Omental fat pad (tissue), 4 donors: ENCODE results near the gene P2RX1. TPM values are rescaled to one million over a fixed set of nuclear protein-coding genes. Genes with fewer than 3 reads are reported as not detected.
A peak's percentile ranks its signal among the peaks of the same experiment; 100 is the strongest.

Experiments used
- ATAC-seq: fragments of 150-250 bp; one replicate; pipeline ENCODE4 v1.9.1; 2016; ENCODE audit warnings: mild to moderate bottlenecking, moderate library complexity; ENCODE audit not compliant: low FRiP score
- DNase-seq: peaks from one replicate; pipeline ENCODE4 v3.0.0-alpha.2; 2019; ENCODE audit warnings: low spot score
- total RNA-seq, 4 donors: library from RNA; depleted of rRNA; stranded (reverse); fragments of >200 nt; gene quantifications; one replicate each; pipeline ENCODE4 v1.1.0, GENCODE V29; 2016
- TF ChIP-seq, protein P1 (sequence below), 3 donors: fragments of 450-650 bp; IDR thresholded peaks; one replicate each; pipeline ENCODE4 v1.5.1; 2016 to 2017; ENCODE audit warnings: antibody characterized with exemption in 3 of 3, mild to moderate bottlenecking in 3 of 3, moderate library complexity in 2 of 3

P2RX1 gene
- total RNA-seq, 4 donors from 2014 or later: 1.1 to 4.7 (median 2.7) TPM

DNA sequence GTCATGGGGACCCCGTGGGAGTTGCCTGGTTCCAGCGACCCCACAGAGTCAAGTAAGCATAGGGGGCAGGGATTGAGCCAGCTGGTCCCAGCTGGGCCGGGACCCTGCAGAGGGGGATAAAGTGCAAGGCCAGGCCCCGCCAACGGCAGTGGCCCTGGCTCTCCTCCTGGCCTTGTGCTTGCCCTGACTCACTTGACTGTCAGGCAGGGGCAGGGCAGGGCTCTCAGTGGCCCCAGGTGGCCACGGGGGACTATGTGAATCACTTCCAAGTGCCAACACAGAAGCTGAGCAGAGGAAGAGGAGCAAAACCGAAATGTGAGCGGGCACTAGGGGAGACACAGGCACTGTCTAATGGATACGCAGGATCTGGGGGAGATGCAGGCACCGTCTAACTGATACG, 48.7 kb downstream of the P2RX1 start:
- DNase-seq (no peak), ATAC-seq (no peak)
- TF ChIP-seq, protein P1, sequence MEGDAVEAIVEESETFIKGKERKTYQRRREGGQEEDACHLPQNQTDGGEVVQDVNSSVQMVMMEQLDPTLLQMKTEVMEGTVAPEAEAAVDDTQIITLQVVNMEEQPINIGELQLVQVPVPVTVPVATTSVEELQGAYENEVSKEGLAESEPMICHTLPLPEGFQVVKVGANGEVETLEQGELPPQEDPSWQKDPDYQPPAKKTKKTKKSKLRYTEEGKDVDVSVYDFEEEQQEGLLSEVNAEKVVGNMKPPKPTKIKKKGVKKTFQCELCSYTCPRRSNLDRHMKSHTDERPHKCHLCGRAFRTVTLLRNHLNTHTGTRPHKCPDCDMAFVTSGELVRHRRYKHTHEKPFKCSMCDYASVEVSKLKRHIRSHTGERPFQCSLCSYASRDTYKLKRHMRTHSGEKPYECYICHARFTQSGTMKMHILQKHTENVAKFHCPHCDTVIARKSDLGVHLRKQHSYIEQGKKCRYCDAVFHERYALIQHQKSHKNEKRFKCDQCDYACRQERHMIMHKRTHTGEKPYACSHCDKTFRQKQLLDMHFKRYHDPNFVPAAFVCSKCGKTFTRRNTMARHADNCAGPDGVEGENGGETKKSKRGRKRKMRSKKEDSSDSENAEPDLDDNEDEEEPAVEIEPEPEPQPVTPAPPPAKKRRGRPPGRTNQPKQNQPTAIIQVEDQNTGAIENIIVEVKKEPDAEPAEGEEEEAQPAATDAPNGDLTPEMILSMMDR (IDR thresholded peaks at IDR 0.05): no peak

DNA sequence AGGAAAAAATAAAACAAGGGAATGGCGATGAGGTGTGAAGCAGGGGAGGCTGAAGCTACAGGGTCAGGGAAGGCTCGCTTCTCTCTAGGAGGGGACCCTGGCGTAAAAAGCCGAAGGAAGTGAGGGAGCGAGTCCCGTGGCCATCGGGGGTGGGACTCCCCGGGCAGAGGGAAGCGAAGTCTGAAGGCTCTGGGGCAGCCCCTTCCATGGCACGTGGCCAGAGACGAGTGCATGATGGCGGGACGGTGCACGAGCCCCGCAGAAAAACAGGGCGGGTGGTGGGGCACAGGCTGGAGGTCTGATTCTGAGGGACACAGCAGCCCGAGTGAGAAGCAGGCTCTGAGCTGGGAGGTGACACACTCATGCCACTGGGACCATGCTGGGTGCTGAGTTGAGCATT, 49.2 kb downstream of the P2RX1 start:
- TF ChIP-seq, protein P1 (IDR thresholded peaks at IDR 0.05): no peak
- no peak for DNase-seq
- ATAC-seq: peak; percentile 16

DNA sequence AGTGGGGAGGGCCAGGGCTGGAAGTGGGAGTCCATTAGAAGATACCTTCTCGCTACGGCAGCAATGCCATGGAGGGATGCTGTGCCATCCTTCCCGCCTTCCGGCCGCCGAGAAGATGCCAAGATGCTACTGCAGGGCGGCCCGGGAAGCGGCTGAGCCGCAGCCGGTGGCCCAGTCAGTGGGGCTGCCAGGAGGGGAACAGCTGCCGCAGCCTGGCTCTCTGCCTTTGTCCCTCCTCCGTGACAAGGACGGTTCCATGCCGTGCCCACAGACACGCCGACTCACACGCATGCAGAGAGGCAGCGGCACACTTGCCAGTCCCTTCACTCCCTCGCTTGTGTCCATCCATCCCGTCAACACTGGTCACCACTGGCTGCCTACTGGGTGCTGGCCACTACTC, 50.0 kb downstream of the P2RX1 start:
- TF ChIP-seq, protein P1 (IDR thresholded peaks at IDR 0.05): no peak
- ATAC-seq (no peak), DNase-seq (no peak)

DNA sequence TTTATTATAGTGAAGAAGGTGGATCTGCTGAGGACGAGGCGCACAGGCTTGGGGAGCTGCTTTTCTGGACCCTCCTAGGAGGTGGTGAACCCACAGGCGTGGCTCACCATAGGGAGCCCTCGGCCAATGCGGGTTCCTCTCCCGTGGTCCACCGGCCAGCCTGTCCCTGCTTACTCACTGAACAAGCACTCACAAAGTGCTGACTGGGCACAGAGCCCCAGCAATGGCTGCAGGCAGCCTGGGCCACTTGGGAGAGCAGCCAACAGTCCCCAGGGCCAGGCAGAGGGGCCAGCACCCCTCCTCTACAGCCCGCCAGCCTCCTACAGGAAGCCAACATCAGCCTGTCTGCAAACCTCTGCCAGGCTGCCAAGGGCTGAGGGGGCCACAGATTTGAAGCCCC, 51.1 kb downstream of the P2RX1 start:
- TF ChIP-seq, protein P1 (IDR thresholded peaks at IDR 0.05): no peak
- DNase-seq (no peak), ATAC-seq (no peak)

DNA sequence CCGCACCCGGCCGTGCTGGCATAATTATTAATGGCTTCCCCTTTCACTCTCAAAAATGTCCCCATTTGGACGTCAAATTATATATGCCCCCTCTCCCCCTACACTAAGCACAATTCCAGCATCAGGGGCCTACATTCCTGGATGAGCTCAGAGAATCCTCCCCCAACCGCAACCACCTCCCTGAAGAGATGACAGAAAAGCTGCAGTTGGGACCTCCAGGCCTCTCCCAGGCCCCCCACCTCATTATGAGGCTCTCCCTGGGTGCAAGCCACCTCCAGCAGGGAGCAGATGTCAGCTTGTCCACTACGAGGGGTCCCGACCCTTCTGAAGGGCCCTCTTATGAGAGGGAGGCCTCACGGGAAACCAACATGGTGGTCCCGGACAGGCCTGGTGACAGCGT, 51.7 kb downstream of the P2RX1 start:
- TF ChIP-seq, protein P1 (IDR thresholded peaks at IDR 0.05): no peak
- DNase-seq: no peak

DNA sequence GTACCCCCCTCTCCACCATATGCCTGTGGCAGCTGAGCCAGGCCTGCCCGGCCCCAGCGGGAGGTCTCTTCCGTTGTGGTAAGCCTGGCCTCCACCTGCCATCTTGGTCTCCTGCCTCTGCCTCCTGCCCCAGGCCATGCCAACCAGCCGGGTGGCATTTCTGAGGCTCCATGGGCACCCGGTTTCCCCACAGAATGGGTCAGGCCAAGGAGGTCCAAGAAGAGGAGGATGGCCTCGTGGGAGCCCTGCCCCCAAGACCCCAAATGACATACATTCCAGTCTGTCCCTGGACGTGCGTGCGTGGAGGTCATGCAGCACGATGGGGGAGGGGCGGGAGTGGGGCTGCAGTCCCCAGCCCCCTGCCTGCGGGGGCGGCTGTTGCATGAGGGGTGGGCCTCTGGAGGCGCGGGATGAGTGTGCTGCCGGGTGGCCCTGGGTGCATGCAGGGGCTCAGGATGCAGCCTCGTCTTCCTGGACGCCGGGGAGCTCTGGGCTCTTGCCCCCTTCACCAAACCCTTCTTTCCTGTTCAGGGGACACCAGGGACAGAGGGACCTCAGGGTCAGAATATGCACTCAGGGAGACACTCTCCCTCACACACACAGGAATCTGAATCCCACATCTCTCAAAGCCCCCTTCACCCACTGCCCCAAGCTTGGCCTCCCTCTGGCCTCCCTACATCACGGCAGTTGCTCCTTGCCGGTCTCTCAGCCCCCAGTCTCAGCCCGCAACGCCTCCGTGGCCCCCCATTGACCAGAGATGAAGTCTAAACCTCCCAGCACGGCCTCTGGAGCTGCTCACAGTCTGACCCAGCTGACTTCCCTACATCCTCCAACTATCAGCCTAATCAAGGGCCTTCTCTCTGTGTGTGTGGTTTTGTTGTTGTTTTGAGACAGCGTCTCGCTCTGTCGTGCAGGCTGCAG, 54.2 kb downstream of the P2RX1 start:
- no peak for DNase-seq
- ATAC-seq: no peak
- TF ChIP-seq, protein P1 (IDR thresholded peaks at IDR 0.05): no peak

More for the DNA sequence above, 51.7 kb downstream of the P2RX1 start:
- ATAC-seq: no peak
